Upper lobe of left lung (tissue), 6 donors: ENCODE data around the gene PBX3. TPM values are rescaled to one million over a fixed set of nuclear protein-coding genes. Genes with fewer than 3 reads are reported as not detected.
"Not testable (repeated sequence)": the region's sequence is repeated elsewhere in the genome, so short reads cannot be mapped to it uniquely, and the experiment has no call there.

ENCODE experiments used
- ATAC-seq, 2 donors: fragments of 200-7000 bp; cut with Tn5 transposase; one replicate each; pipeline ENCODE4 v1.9.1; 2022; ENCODE audit warnings: mild to moderate bottlenecking in 2 of 2, moderate library complexity in 2 of 2; ENCODE audit not compliant: low FRiP score in 2 of 2
- DNase-seq, 2 donors: peaks; one replicate each; pipeline ENCODE4 v3.0.0-alpha.2; 2019 to 2020
- H3K27ac ChIP-seq, 4 donors: fragments of 200-600 bp; sonication (generic); one replicate each; pipeline ENCODE4 v1.5.1; 2016 to 2019
- H3K27me3 ChIP-seq, 4 donors: fragments of 200-600 bp; sonication (generic); one replicate each; pipeline ENCODE4 v1.5.1; 2017 to 2019
- H3K36me3 ChIP-seq, 4 donors: fragments of 200-600 bp; sonication (generic); one replicate each; pipeline ENCODE4 v1.5.1; 2016 to 2019
- H3K4me1 ChIP-seq, 4 donors: fragments of 200-600 bp; sonication (generic); one replicate each; pipeline ENCODE4 v1.5.1; 2018 to 2019
- H3K4me3 ChIP-seq, 4 donors: fragments of 200-600 bp; sonication (generic); one replicate each; pipeline ENCODE4 v1.5.1; 2017 to 2019; ENCODE audit warnings: mild to moderate bottlenecking in 2 of 4, moderate library complexity in 1 of 4
- H3K9me3 ChIP-seq, 4 donors: fragments of 200-600 bp; sonication (generic); one replicate each; pipeline ENCODE4 v1.5.1; 2018 to 2019
- EP300 ChIP-seq, 4 donors: sonication (generic); formaldehyde crosslinking; IDR thresholded peaks; one replicate each; pipeline ENCODE4 v1.5.1; 2017; ENCODE audit warnings: antibody characterized with exemption in 4 of 4, control low read depth in 2 of 4
- POLR2A ChIP-seq, 4 donors: fragments of 450-650 bp; IDR thresholded peaks; one replicate each; pipeline ENCODE4 v1.5.1; 2016 to 2017; ENCODE audit warnings: antibody characterized with exemption in 4 of 4, mild to moderate bottlenecking in 2 of 4
- POLR2AphosphoS5 ChIP-seq, 2 donors: sonication (generic); formaldehyde crosslinking; IDR thresholded peaks; one replicate each; pipeline ENCODE4 v1.5.1; 2017; ENCODE audit warnings: antibody characterized with exemption in 2 of 2
- WGBS, 2 donors: methylation state at CpG; one replicate each; pipeline ENCODE4 v1.1.5; 2017 to 2018; 5-methylcytosine and 5-hydroxymethylcytosine counted together
- total RNA-seq, 6 donors: library from RNA; depleted of rRNA in 4 of 6; stranded (reverse); fragments of >200 nt in 4 of 6; gene quantifications; one replicate each; pipeline versions ENCODE4 v1.1.0 to v1.2.1, GENCODE V29; 2016 to 2021
- TF ChIP-seq, protein P1 (sequence below), 6 experiments: fragments of 450-650 bp in 4 of 6; fragments of 200-600 bp in 2 of 6; sonication (generic) in 2 of 6; IDR thresholded peaks; one replicate each; pipeline ENCODE4 v1.5.1; 2016 to 2019; ENCODE audit warnings: antibody characterized with exemption in 6 of 6
- donor health status: DM: no; HTN: no; CAD: no; lungs with moderate emphysema.
- donor health status: DM: no; HTN: yes; CAD: no; lungs with severe emphysema.

Gene PBX3
- total RNA-seq, 6 donors from 2014 or later, result 25.7 to 57.6 (median 41.9) TPM

- H3K27ac ChIP-seq, result no peak overlapping the region
- peaks cover 0 to 12% (median 3%) of the 10 kb centered on the region in 4 donors for H3K4me1 ChIP-seq
- no peak for DNase-seq
- 74 to 79% methylated on average over 2 of the region's 2 CpGs for WGBS, 2 donors
- H3K4me3 ChIP-seq, result no peak overlapping the region
- no peaks in the 10 kb centered on the region for H3K9me3 ChIP-seq
- no peak for ATAC-seq
- TF ChIP-seq EP300 (IDR thresholded peaks at IDR 0.05) (no peak), POLR2A (IDR thresholded peaks at IDR 0.05) (no peak), POLR2AphosphoS5 (IDR thresholded peaks at IDR 0.05) (no peak)
- TF ChIP-seq, protein P1, sequence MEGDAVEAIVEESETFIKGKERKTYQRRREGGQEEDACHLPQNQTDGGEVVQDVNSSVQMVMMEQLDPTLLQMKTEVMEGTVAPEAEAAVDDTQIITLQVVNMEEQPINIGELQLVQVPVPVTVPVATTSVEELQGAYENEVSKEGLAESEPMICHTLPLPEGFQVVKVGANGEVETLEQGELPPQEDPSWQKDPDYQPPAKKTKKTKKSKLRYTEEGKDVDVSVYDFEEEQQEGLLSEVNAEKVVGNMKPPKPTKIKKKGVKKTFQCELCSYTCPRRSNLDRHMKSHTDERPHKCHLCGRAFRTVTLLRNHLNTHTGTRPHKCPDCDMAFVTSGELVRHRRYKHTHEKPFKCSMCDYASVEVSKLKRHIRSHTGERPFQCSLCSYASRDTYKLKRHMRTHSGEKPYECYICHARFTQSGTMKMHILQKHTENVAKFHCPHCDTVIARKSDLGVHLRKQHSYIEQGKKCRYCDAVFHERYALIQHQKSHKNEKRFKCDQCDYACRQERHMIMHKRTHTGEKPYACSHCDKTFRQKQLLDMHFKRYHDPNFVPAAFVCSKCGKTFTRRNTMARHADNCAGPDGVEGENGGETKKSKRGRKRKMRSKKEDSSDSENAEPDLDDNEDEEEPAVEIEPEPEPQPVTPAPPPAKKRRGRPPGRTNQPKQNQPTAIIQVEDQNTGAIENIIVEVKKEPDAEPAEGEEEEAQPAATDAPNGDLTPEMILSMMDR (IDR thresholded peaks at IDR 0.05), result no peak
- H3K27me3 ChIP-seq, result no peaks in the 10 kb centered on the region
- H3K36me3 ChIP-seq, result no peaks in the 10 kb centered on the region
Measured at GRCh38 chr9:125822902-125823301, 75.7 kb downstream of the PBX3 start.

GRCh38 chr9:125823874-125824406, 76.8 kb downstream of the PBX3 start:
- ATAC-seq, result peak; percentile 49 to 63
- WGBS, 2 donors, result 55 to 56% methylated on average over 6 of the region's 6 CpGs
- DNase-seq, H3K9me3 ChIP-seq, H3K27me3 ChIP-seq, H3K36me3 ChIP-seq: not testable (repeated sequence)
- H3K4me1 ChIP-seq, result peaks cover 0 to 12% (median 3%) of the 10 kb centered on the region in 4 donors
- H3K4me3 ChIP-seq, result peak overlapping the region in 3 of 4 donors; percentile 11 to 30 (median 28)
- H3K27ac ChIP-seq, result peak overlapping the region in 2 of 4 donors; percentile 22 to 42

GRCh38 chr9:125825762-125826161, 78.6 kb downstream of the PBX3 start:
- Histone ChIP-seq H3K27me3 (no peaks in the 10 kb centered on the region), H3K36me3 (no peaks in the 10 kb centered on the region), H3K9me3 (no peaks in the 10 kb centered on the region), H3K27ac (no peak overlapping the region), H3K4me3 (no peak overlapping the region), H3K4me1 (peaks cover 0 to 12% (median 3%) of the 10 kb centered on the region in 4 donors)
- no peak for TF ChIP-seq POLR2AphosphoS5 (IDR thresholded peaks at IDR 0.05)
- no peak for TF ChIP-seq EP300 (IDR thresholded peaks at IDR 0.05)
- TF ChIP-seq, protein P1 (IDR thresholded peaks at IDR 0.05), result no peak
- no peak for TF ChIP-seq POLR2A (IDR thresholded peaks at IDR 0.05)
- DNase-seq, result no peak
- 66 to 78% methylated on average over 3 of the region's 3 CpGs for WGBS, 2 donors
- no peak for ATAC-seq

- Histone ChIP-seq H3K27me3 (no peaks in the 10 kb centered on the region), H3K27ac (no peak overlapping the region), H3K4me1 (peaks cover 0 to 12% (median 0%) of the 10 kb centered on the region in 4 donors), H3K36me3 (no peaks in the 10 kb centered on the region), H3K4me3 (no peak overlapping the region), H3K9me3 (no peaks in the 10 kb centered on the region)
- TF ChIP-seq EP300 (IDR thresholded peaks at IDR 0.05) (no peak), POLR2AphosphoS5 (IDR thresholded peaks at IDR 0.05) (no peak), POLR2A (IDR thresholded peaks at IDR 0.05) (no peak)
- TF ChIP-seq, protein P1 (IDR thresholded peaks at IDR 0.05), result no peak
- DNase-seq (no peak), ATAC-seq (no peak)
- 86 to 90% methylated on average over 1 of the region's 1 CpG for WGBS, 2 donors
Measured at GRCh38 chr9:125826850-125827249, 79.7 kb downstream of the PBX3 start.

DNA sequence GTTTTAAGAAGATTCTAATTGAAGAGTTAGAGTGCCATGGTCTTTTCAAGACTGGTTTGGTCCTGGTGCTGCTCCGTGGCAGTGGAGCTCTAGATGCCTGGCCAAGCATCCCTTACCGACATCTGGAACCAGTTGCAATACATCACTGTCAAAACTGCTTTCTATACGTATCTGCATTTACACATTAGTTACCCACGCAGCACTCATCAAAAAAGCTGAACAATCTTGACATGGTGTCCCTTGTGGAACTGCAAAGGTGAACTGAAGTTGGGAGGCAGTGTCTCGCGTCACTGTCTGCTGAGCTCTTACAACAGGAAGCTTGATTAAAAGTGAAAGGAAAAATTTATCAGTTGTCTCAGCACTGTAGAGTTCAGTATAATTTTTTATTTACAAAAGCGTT, 82.6 kb downstream of the PBX3 start:
- Histone ChIP-seq H3K9me3 (no peaks in the 10 kb centered on the region), H3K36me3 (no peaks in the 10 kb centered on the region), H3K27me3 (no peaks in the 10 kb centered on the region), H3K4me1 (no peaks in the 10 kb centered on the region), H3K4me3 (peak overlapping the region; percentile 12 to 45 (median 29)), H3K27ac (peak overlapping the region in 1 of 4 donors; percentile 28)
- ATAC-seq (peak in 1 of 2 donors; percentile 77), DNase-seq (peak in 1 of 2 donors; percentile 30)
- 27 to 37% methylated on average over 7 of the region's 7 CpGs for WGBS, 2 donors
- TF ChIP-seq POLR2AphosphoS5 (IDR thresholded peaks at IDR 0.05) (no peak), POLR2A (IDR thresholded peaks at IDR 0.05) (no peak), EP300 (IDR thresholded peaks at IDR 0.05) (no peak)
- TF ChIP-seq, protein P1 (IDR thresholded peaks at IDR 0.05), result no peak
